Measurements from ENCODE around the gene TMEM61.

TMEM61 gene

DNA sequence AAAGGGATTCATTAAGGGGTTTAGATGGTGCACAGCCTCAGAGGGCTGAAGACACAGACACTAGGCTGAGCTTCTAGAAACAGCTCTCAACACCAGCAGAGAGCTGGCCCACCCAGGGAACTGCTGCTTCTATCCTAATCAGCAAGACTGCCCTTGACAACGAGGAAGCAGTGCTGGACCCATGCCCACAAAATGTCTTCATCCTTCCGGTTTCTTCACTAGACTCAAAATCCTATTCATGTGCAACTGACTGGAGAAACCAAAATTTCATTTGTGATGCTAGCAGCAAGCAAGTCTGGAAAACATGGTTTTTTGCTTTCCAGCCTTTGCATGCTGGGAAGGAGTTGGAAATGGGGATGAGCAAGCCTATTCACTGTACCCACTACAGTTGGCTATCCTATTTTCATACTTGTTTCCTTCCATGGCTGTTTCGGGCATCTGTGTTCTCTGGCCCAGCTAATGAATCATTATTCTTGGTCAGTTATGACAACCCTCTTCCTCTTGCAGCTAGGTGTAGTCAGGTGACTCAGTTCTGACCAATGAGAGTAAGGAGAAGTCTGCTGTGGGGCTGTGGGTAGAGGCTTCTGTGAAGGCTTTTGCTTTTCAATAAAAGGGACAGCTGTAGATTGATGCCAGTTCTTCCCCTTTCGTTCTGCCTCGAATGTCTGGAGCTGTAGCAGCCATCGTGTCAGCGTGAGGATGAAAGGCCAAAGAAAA, 14.6 kb upstream of the TMEM61 start:
- Histone ChIP-seq H4K20me1 (ENCODE audit: insufficient read depth, low read length) (no peaks in the 10 kb centered on the region), H3K79me2 (ENCODE audit: low read length) (no peaks in the 10 kb centered on the region), H3K36me3 (replicated peaks; ENCODE audit: insufficient read depth, low read length) (no peaks in the 10 kb centered on the region), H3K27me3 (replicated peaks; ENCODE audit: insufficient read depth, low read length) (no peaks in the 10 kb centered on the region), H3K4me1 (ENCODE audit: low read length) (peaks cover 12% of the 10 kb centered on the region), H3K4me3 (ENCODE audit: low read length) (no peak overlapping the region), H3K9ac (ENCODE audit: low read length) (no peak overlapping the region), H3K4me2 (ENCODE audit: low read depth, low read length) (peak overlapping the region; percentile 28; the same call in 1 of the 2 replicates), H3K27ac (ENCODE audit: low read length) (no peak overlapping the region), H3F3A (ENCODE audit: insufficient read depth, low read length) (no peaks in the 10 kb centered on the region), H3K9me2 (replicated peaks; ENCODE audit: insufficient read depth, low read length) (no peaks in the 10 kb centered on the region), H3K9me3 (replicated peaks; ENCODE audit: insufficient read depth, low read length) (no peaks in the 10 kb centered on the region), H2AFZ (ENCODE audit: low read length) (peak overlapping the region; percentile 68)
- peak; percentile 34 for DNase-seq
- TF ChIP-seq, protein P1, sequence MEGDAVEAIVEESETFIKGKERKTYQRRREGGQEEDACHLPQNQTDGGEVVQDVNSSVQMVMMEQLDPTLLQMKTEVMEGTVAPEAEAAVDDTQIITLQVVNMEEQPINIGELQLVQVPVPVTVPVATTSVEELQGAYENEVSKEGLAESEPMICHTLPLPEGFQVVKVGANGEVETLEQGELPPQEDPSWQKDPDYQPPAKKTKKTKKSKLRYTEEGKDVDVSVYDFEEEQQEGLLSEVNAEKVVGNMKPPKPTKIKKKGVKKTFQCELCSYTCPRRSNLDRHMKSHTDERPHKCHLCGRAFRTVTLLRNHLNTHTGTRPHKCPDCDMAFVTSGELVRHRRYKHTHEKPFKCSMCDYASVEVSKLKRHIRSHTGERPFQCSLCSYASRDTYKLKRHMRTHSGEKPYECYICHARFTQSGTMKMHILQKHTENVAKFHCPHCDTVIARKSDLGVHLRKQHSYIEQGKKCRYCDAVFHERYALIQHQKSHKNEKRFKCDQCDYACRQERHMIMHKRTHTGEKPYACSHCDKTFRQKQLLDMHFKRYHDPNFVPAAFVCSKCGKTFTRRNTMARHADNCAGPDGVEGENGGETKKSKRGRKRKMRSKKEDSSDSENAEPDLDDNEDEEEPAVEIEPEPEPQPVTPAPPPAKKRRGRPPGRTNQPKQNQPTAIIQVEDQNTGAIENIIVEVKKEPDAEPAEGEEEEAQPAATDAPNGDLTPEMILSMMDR (IDR thresholded peaks at IDR 0.05; ENCODE audit: low read length), result no peak

GRCh38 chr1:54967372-54967771, 13.1 kb upstream of the TMEM61 start:
- H3K27ac ChIP-seq (ENCODE audit: low read length), result no peak overlapping the region
- H3K9me3 ChIP-seq (replicated peaks; ENCODE audit: insufficient read depth, low read length), result no peaks in the 10 kb centered on the region
- H3K4me3 ChIP-seq (ENCODE audit: low read length), result no peak overlapping the region
- no peaks in the 10 kb centered on the region for H3K27me3 ChIP-seq (replicated peaks; ENCODE audit: insufficient read depth, low read length)
- no peak for DNase-seq
- no peak for TF ChIP-seq EZH2phosphoT487 (IDR thresholded peaks at IDR 0.05; ENCODE audit: low read length)
- no peak for TF ChIP-seq EZH2 (optimal IDR thresholded peaks at IDR 0.05; ENCODE audit: low read depth, low read length)
- TF ChIP-seq, protein P1 (IDR thresholded peaks at IDR 0.05; ENCODE audit: low read length), result no peak
- H3F3A ChIP-seq (ENCODE audit: insufficient read depth, low read length), result no peaks in the 10 kb centered on the region
- no peaks in the 10 kb centered on the region for H3K36me3 ChIP-seq (replicated peaks; ENCODE audit: insufficient read depth, low read length)
- no peaks in the 10 kb centered on the region for H3K9me2 ChIP-seq (replicated peaks; ENCODE audit: insufficient read depth, low read length)
- H4K20me1 ChIP-seq (ENCODE audit: insufficient read depth, low read length), result no peaks in the 10 kb centered on the region
- H3K4me1 ChIP-seq (ENCODE audit: low read length), result peaks cover 12% of the 10 kb centered on the region
- H3K9ac ChIP-seq (ENCODE audit: low read length), result no peak overlapping the region
- no peak overlapping the region for H2AFZ ChIP-seq (ENCODE audit: low read length)
- no peaks in the 10 kb centered on the region for H3K79me2 ChIP-seq (ENCODE audit: low read length)
- no peak overlapping the region for H3K4me2 ChIP-seq (ENCODE audit: low read depth, low read length)

DNA sequence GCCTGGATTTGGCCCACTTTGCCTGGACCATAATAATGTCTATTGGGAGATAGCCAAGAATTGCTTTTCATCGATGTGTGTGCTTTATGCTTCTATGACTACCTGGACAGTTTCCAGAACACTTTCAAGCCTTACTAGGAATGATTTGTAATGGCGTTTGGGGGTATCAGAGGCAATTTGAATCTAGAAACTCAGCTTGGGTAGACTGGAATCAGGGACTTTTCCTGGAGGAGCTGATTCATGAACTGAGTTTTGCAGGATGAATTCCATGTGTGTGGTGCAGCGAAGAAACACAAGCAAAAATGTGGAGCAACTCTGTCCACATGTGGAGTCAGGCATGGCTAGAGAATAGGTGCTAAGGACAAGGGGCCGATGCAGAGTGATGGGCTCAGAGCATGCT, 11.9 kb upstream of the TMEM61 start:
- Histone ChIP-seq H3K4me3 (ENCODE audit: low read length) (no peak overlapping the region), H3F3A (ENCODE audit: insufficient read depth, low read length) (no peaks in the 10 kb centered on the region), H4K20me1 (ENCODE audit: insufficient read depth, low read length) (no peaks in the 10 kb centered on the region), H3K27me3 (replicated peaks; ENCODE audit: insufficient read depth, low read length) (no peaks in the 10 kb centered on the region), H2AFZ (ENCODE audit: low read length) (no peak overlapping the region), H3K79me2 (ENCODE audit: low read length) (no peaks in the 10 kb centered on the region), H3K9ac (ENCODE audit: low read length) (no peak overlapping the region), H3K9me3 (replicated peaks; ENCODE audit: insufficient read depth, low read length) (no peaks in the 10 kb centered on the region), H3K36me3 (replicated peaks; ENCODE audit: insufficient read depth, low read length) (no peaks in the 10 kb centered on the region), H3K4me2 (ENCODE audit: low read depth, low read length) (no peak overlapping the region), H3K9me2 (replicated peaks; ENCODE audit: insufficient read depth, low read length) (no peaks in the 10 kb centered on the region), H3K4me1 (ENCODE audit: low read length) (peaks cover 12% of the 10 kb centered on the region), H3K27ac (ENCODE audit: low read length) (no peak overlapping the region)
- DNase-seq, result no peak
- TF ChIP-seq, protein P1 (IDR thresholded peaks at IDR 0.05; ENCODE audit: low read length), result no peak
- TF ChIP-seq EZH2 (optimal IDR thresholded peaks at IDR 0.05; ENCODE audit: low read depth, low read length) (no peak), EZH2phosphoT487 (IDR thresholded peaks at IDR 0.05; ENCODE audit: low read length) (no peak)
